Heart left ventricle (tissue), 16 donors: ENCODE measurements around the gene SURF4. TPM values are rescaled to one million over a fixed set of nuclear protein-coding genes. Genes with fewer than 3 reads are reported as not detected.

Experiments
- ATAC-seq, 4 donors: fragments of 200-7000 bp; cut with Tn5 transposase; one replicate each; pipeline ENCODE4 v1.9.1; 2020 to 2022; ENCODE audit warnings: moderate library complexity in 4 of 4, mild to moderate bottlenecking in 3 of 4, moderate number of reproducible peaks in 1 of 4
- DNase-seq, 5 donors: peaks; one replicate each; pipeline ENCODE4 v3.0.0-alpha.2; 2020
- H3K27ac ChIP-seq, 12 donors: fragments of 200-600 bp; sonication (generic) in 4 of 12; one replicate each; pipeline versions ENCODE4 v1.5.0 to v1.8.0; 2016 to 2022; ENCODE audit warnings: mild to moderate bottlenecking in 2 of 12
- H3K27me3 ChIP-seq, 9 donors: fragments of 200-600 bp; sonication (generic) in 2 of 9; one replicate each; pipeline versions ENCODE4 v1.5.1 to v1.8.0; 2016 to 2022; ENCODE audit warnings: mild to moderate bottlenecking in 3 of 9
- H3K36me3 ChIP-seq, 9 donors: fragments of 200-600 bp; sonication (generic) in 2 of 9; one replicate each; pipeline versions ENCODE4 v1.5.0 to v1.8.0; 2018 to 2022; ENCODE audit warnings: mild to moderate bottlenecking in 2 of 9
- H3K4me1 ChIP-seq, 12 donors: fragments of 200-600 bp; sonication (generic) in 4 of 12; one replicate each; pipeline versions ENCODE4 v1.5.0 to v1.8.0; 2016 to 2022; ENCODE audit warnings: mild to moderate bottlenecking in 3 of 12
- H3K4me3 ChIP-seq, 12 donors: fragments of 200-600 bp; sonication (generic) in 4 of 12; one replicate each; pipeline versions ENCODE4 v1.5.0 to v1.8.0; 2017 to 2022; ENCODE audit warnings: mild to moderate bottlenecking in 9 of 12, moderate library complexity in 4 of 12
- H3K9me3 ChIP-seq, 12 donors: fragments of 200-600 bp; sonication (generic) in 4 of 12; one replicate each; pipeline versions ENCODE4 v1.5.0 to v1.8.0; 2016 to 2022; ENCODE audit warnings: mild to moderate bottlenecking in 1 of 12
- CTCF ChIP-seq, 12 donors: fragments of 200-600 bp; sonication (generic) in 4 of 12; IDR thresholded peaks; one replicate each; pipeline versions ENCODE4 v1.5.0 to v1.8.0; 2018 to 2022; ENCODE audit warnings: antibody characterized with exemption in 12 of 12, mild to moderate bottlenecking in 5 of 12
- POLR2A ChIP-seq, 2 donors: fragments of 450-650 bp; IDR thresholded peaks; one replicate each; pipeline ENCODE4 v1.6.1; 2017; ENCODE audit warnings: antibody characterized with exemption in 2 of 2, mild to moderate bottlenecking in 2 of 2, moderate library complexity in 2 of 2
- WGBS, 4 donors: extraction: QIAGEN DNeasy Blood & Tissue Kit in 2 of 4; methylation state at CpG; one replicate each; pipeline versions ENCODE4 v1.1.5 to v1.1.7; 2013 to 2018; 5-methylcytosine and 5-hydroxymethylcytosine counted together
- intact Hi-C, 10 donors: fragments of 100-400 bp; cut with DNase I; formaldehyde crosslinking; loops; one replicate each; pipeline versions ENCODE4 v1.11.1 to v1.14.2; 2022
- polyA plus RNA-seq, 2 donors: library from polyadenylated mRNA; stranded (reverse); fragments of 200-250 nt; gene quantifications; one replicate each; pipeline ENCODE4 v1.2.3, GENCODE V29; 2013
- total RNA-seq, 9 donors: library from RNA; depleted of rRNA in 2 of 9; stranded (reverse); fragments of >200 nt in 2 of 9; fragmentation: NEBNext Ultra II Directional in 3 of 9; extraction: Animal tissue kit (Norgen Biotek cat#: 25700) in 3 of 9; gene quantifications; one replicate each; pipeline versions ENCODE4 v1.1.0 to v1.2.4, GENCODE V29; 2016 to 2023
- donor health status: ischemic (EF 13 %, LVEDD 7.1; RV severe dilation, severe dysfunction).
- donor health status: healthy with polysubstance abuse.
- donor health status: DM: no; HTN: yes; CAD: no.
- donor health status: DM: no; HTN: no; CAD: no.
- donor health status: ischemic (EF 25% LVEDD 6.9; RV normal size, moderate dysfunction).
- donor health status: ischemic (EF 25% LVEDD 5.7; RV mildly dilated, moderate dysfunction).
- donor health status: healthy.
- donor health status: DM: yes; HTN: yes; CAD: no.
- donor health status: ischemic (EF 35%, LVEDD 5.7; RV mildly dilated, moderate dysfunction).
- donor health status: nonischemic (EF 11% LVEDD 7.7; RV severe dilation, severe dysfunction).
- donor health status: DM: yes; HTN: yes; CAD: no.
- donor health status: PGD.
- donor health status: ischemic (EF 29% LVEDD 5.4; RV normal size, mild dysfunction).
- donor health status: nonischemic (EF 23%, LVEDD 6.1; RV moderate dilation, normal function).

The SURF4 gene
- total and polyA plus RNA-seq, 11 donors = 31.2 to 185 (median 77.8) TPM

- TF ChIP-seq CTCF (IDR thresholded peaks at IDR 0.05) (no peak), POLR2A (IDR thresholded peaks at IDR 0.05) (no peak)
- Histone ChIP-seq H3K36me3 (peaks cover 0 to 3% (median 0%) of the 10 kb centered on the region in 9 donors), H3K27ac (no peak overlapping the region), H3K27me3 (peaks cover 0 to 19% (median 0%) of the 10 kb centered on the region in 9 donors), H3K9me3 (no peaks in the 10 kb centered on the region), H3K4me1 (no peaks in the 10 kb centered on the region), H3K4me3 (no peak overlapping the region)
- ATAC-seq (no peak), DNase-seq (peak in 1 of 5 donors; percentile 40)
- intact Hi-C loops = no loop called here
- WGBS, 4 donors = 63 to 68% (median 64%) methylated on average over 7 to 9 of the region's 9 CpGs
These were observed 22.0 kb upstream of the SURF4 start for GRCh38 chr9:133397895-133398294.

DNA sequence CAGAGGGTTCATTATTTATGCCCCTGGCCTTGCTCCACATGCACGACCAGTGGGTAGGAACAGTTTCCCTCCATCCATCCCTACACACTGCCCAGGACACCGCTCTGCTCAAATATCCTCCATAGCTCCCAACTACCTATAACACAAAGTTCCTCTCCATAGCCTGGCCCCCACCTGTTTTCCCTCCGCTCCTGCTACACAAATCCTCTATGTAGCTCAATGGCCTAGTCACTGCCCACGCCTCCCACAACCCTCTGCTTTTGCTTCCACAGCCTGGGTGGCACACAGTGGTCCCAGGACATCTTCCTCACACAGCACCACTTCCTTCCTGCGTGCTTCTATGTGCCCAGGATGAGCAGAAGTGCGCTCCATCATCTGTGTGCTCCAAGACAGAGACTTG, 21.5 kb upstream of the SURF4 start:
- TF ChIP-seq CTCF (IDR thresholded peaks at IDR 0.05) (no peak), POLR2A (IDR thresholded peaks at IDR 0.05) (no peak)
- ATAC-seq (no peak), DNase-seq (peak in 1 of 5 donors; percentile 8)
- H3K4me3 ChIP-seq = no peak overlapping the region
- peaks cover 0 to 19% (median 0%) of the 10 kb centered on the region in 9 donors for H3K27me3 ChIP-seq
- intact Hi-C loops = no loop called here
- 79 to 84% (median 80%) methylated on average over 6 of the region's 6 CpGs for WGBS, 4 donors
- H3K9me3 ChIP-seq = no peaks in the 10 kb centered on the region
- no peak overlapping the region for H3K27ac ChIP-seq
- no peaks in the 10 kb centered on the region for H3K4me1 ChIP-seq
- H3K36me3 ChIP-seq = peaks cover 0 to 3% (median 0%) of the 10 kb centered on the region in 9 donors

GRCh38 chr9:133396952-133397351, 21.1 kb upstream of the SURF4 start:
- TF ChIP-seq POLR2A (IDR thresholded peaks at IDR 0.05) (no peak), CTCF (IDR thresholded peaks at IDR 0.05) (peak in 3 of 12 donors; percentile 11 to 27 (median 23))
- DNase-seq = peak in 1 of 5 donors; percentile 47
- Histone ChIP-seq H3K36me3 (peaks cover 0 to 3% (median 0%) of the 10 kb centered on the region in 9 donors), H3K27ac (no peak overlapping the region), H3K9me3 (no peaks in the 10 kb centered on the region), H3K4me1 (no peaks in the 10 kb centered on the region), H3K4me3 (no peak overlapping the region), H3K27me3 (peaks cover 0 to 19% (median 0%) of the 10 kb centered on the region in 9 donors)
- 18 to 39% (median 28%) methylated on average over 8 to 14 of the region's 14 CpGs for WGBS, 4 donors
- peak in 2 of 4 donors; percentile 13 to 18 for ATAC-seq
- intact Hi-C loops = no loop called here

- TF ChIP-seq CTCF (IDR thresholded peaks at IDR 0.05) = no peak
- TF ChIP-seq POLR2A (IDR thresholded peaks at IDR 0.05) = no peak
- 32 to 56% (median 43%) methylated on average over 5 to 8 of the region's 8 CpGs for WGBS, 4 donors
- H3K27me3 ChIP-seq = peaks cover 0 to 19% (median 0%) of the 10 kb centered on the region in 9 donors
These were observed 18.9 kb upstream of the SURF4 start for GRCh38 chr9:133394687-133395271.

More at GRCh38 chr9:133394687-133395271, 18.9 kb upstream of the SURF4 start:
- H3K4me3 ChIP-seq = no peak overlapping the region
- H3K27ac ChIP-seq = no peak overlapping the region
- DNase-seq = no peak
- no peak for ATAC-seq
- intact Hi-C loops = no loop called here
- H3K9me3 ChIP-seq = no peaks in the 10 kb centered on the region
- no peaks in the 10 kb centered on the region for H3K36me3 ChIP-seq
- no peaks in the 10 kb centered on the region for H3K4me1 ChIP-seq
